Measurements from ENCODE around the gene PRLR.

The PRLR gene

GRCh38 chr5:35092703-35093102 is 137.6 kb downstream of the PRLR start:
- no peak overlapping the region for H3K4me2 ChIP-seq (ENCODE audit: low read depth, low read length)
- no peaks in the 10 kb centered on the region for H3F3A ChIP-seq (ENCODE audit: insufficient read depth, low read length)
- H4K20me1 ChIP-seq (ENCODE audit: insufficient read depth, low read length) = no peaks in the 10 kb centered on the region
- H3K9ac ChIP-seq (ENCODE audit: low read length) = no peak overlapping the region
- no peaks in the 10 kb centered on the region for H3K79me2 ChIP-seq (ENCODE audit: low read length)
- TF ChIP-seq EZH2phosphoT487 (IDR thresholded peaks at IDR 0.05; ENCODE audit: low read length) (no peak), CTCF (IDR thresholded peaks at IDR 0.05; ENCODE audit: low read length) (no peak), EZH2 (optimal IDR thresholded peaks at IDR 0.05; ENCODE audit: low read depth, low read length) (no peak)
- no peak overlapping the region for H3K4me3 ChIP-seq (ENCODE audit: low read length)
- H3K27me3 ChIP-seq (replicated peaks; ENCODE audit: insufficient read depth, low read length) = no peaks in the 10 kb centered on the region
- H3K9me3 ChIP-seq (replicated peaks; ENCODE audit: insufficient read depth, low read length) = no peaks in the 10 kb centered on the region
- no peak for DNase-seq
- H2AFZ ChIP-seq (ENCODE audit: low read length) = no peak overlapping the region
- no peaks in the 10 kb centered on the region for H3K36me3 ChIP-seq (replicated peaks; ENCODE audit: insufficient read depth, low read length)
- no peaks in the 10 kb centered on the region for H3K4me1 ChIP-seq (ENCODE audit: low read length)
- no peak overlapping the region for H3K27ac ChIP-seq (ENCODE audit: low read length)
- no peaks in the 10 kb centered on the region for H3K9me2 ChIP-seq (replicated peaks; ENCODE audit: insufficient read depth, low read length)

DNA sequence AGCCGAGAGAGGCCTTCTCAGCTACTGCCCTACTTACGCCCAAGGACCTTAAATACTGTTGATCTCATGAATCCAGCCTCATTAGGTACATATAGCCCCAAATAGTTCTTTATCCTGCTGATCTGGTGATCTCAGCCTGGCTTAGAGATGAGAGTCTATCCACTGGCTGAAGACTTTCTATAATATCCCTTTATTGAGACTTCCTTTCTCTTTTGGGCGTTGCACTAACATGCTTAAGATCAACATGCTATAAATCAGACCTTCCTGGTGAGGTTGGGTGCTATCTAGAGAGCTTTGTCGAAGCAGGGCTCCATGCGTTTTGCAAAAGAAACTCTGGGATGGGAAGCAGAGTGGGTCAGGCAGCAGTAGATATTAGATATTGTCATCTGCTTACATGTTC is 138.6 kb downstream of the PRLR start:
- DNase-seq = no peak
- Histone ChIP-seq H3K4me3 (ENCODE audit: low read length) (no peak overlapping the region), H3K9me3 (replicated peaks; ENCODE audit: insufficient read depth, low read length) (no peaks in the 10 kb centered on the region), H4K20me1 (ENCODE audit: insufficient read depth, low read length) (no peaks in the 10 kb centered on the region), H3K79me2 (ENCODE audit: low read length) (no peaks in the 10 kb centered on the region), H3K9ac (ENCODE audit: low read length) (no peak overlapping the region), H3K36me3 (replicated peaks; ENCODE audit: insufficient read depth, low read length) (no peaks in the 10 kb centered on the region), H3K27me3 (replicated peaks; ENCODE audit: insufficient read depth, low read length) (no peaks in the 10 kb centered on the region), H2AFZ (ENCODE audit: low read length) (no peak overlapping the region), H3K27ac (ENCODE audit: low read length) (no peak overlapping the region), H3K9me2 (replicated peaks; ENCODE audit: insufficient read depth, low read length) (no peaks in the 10 kb centered on the region), H3K4me2 (ENCODE audit: low read depth, low read length) (no peak overlapping the region), H3F3A (ENCODE audit: insufficient read depth, low read length) (no peaks in the 10 kb centered on the region), H3K4me1 (ENCODE audit: low read length) (no peaks in the 10 kb centered on the region)
- TF ChIP-seq EZH2 (optimal IDR thresholded peaks at IDR 0.05; ENCODE audit: low read depth, low read length) (no peak), EZH2phosphoT487 (IDR thresholded peaks at IDR 0.05; ENCODE audit: low read length) (no peak), CTCF (IDR thresholded peaks at IDR 0.05; ENCODE audit: low read length) (no peak)

DNA sequence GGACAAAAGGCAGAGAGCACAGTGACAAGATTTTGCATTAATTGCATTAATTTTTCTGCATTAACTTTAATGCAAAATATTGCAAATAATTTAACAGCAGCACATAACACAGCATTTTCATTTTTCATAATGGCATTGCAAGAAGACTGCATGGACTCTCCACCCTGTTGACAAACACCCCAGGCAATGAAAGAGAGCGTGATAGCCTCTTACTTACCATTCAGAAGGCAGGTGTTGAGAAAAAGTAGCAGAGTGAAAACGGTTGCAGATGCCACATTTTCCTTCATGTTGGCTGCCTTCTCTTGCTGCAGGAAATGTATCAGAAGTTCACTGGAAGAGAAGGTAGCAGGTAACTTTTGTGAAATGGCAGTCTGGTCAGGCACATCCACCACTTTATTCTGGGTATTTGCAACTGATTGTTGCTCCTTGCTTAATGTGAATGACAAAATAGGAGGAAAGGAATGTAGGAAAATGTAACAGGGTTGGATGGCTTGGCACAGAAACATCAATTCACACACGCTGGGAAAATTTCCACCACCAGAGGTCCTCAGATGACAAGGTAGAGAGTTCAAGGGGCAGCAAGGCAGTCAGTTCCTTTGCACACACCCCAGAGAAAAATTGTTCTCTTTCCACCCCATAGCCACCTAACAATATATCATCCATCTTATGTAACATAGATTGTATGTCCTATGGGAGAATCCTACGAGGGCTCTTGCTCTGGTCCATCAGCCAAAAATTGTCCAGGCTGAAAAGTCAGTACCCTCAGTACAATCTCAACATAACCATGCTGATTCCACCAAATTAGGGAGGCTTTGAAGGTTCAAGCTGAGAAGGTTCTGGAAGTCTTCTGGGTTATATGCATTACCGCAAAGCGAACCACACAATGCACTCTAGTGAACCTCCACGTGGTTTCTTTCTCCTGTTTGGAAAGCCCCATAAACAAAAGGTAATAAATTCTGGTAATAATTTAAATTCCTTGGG is 140.7 kb downstream of the PRLR start:
- Histone ChIP-seq H3K36me3 (replicated peaks; ENCODE audit: insufficient read depth, low read length) (no peaks in the 10 kb centered on the region), H3K27ac (ENCODE audit: low read length) (no peak overlapping the region), H3K9ac (ENCODE audit: low read length) (no peak overlapping the region), H3K4me3 (ENCODE audit: low read length) (no peak overlapping the region), H3K9me2 (replicated peaks; ENCODE audit: insufficient read depth, low read length) (no peaks in the 10 kb centered on the region), H3K9me3 (replicated peaks; ENCODE audit: insufficient read depth, low read length) (no peaks in the 10 kb centered on the region), H3K4me2 (ENCODE audit: low read depth, low read length) (no peak overlapping the region), H3K27me3 (replicated peaks; ENCODE audit: insufficient read depth, low read length) (no peaks in the 10 kb centered on the region), H3K4me1 (ENCODE audit: low read length) (no peaks in the 10 kb centered on the region), H4K20me1 (ENCODE audit: insufficient read depth, low read length) (no peaks in the 10 kb centered on the region), H3F3A (ENCODE audit: insufficient read depth, low read length) (no peaks in the 10 kb centered on the region), H2AFZ (ENCODE audit: low read length) (no peak overlapping the region), H3K79me2 (ENCODE audit: low read length) (no peaks in the 10 kb centered on the region)
- peak; percentile 45 for DNase-seq
- peak; percentile 77 for TF ChIP-seq CTCF (IDR thresholded peaks at IDR 0.05; ENCODE audit: low read length)
- no peak for TF ChIP-seq EZH2 (optimal IDR thresholded peaks at IDR 0.05; ENCODE audit: low read depth, low read length)

All from MM.1S (cell line).